Measurements from ENCODE around the gene ADAMTS10.

GRCh38 chr19:8642561-8642960, 32.0 kb upstream of the ADAMTS10 start:
- TF ChIP-seq CTCF (IDR thresholded peaks at IDR 0.05; ENCODE audit: low read depth, low read length) (no peak), POLR2A (IDR thresholded peaks at IDR 0.05; ENCODE audit: extremely low read depth, insufficient read length) (no peak)
